H4 (cell line): ENCODE data around the gene OSMR. TPM values are rescaled to one million over a fixed set of nuclear protein-coding genes. Genes with fewer than 3 reads are reported as not detected.
A peak's percentile ranks its signal among the peaks of the same experiment; 100 is the strongest.
"Not testable (repeated sequence)": the region's sequence is repeated elsewhere in the genome, so short reads cannot be mapped to it uniquely, and the experiment has no call there.

Experiments
- DNase-seq: peaks from one replicate; pipeline ENCODE4 v3.0.0-alpha.2; 2015; ENCODE audit warnings: low spot score
- total RNA-seq: library from RNA; depleted of rRNA; stranded (reverse); fragments of >200 nt; shearing (Covaris generic); gene quantifications from 2 replicates; pipeline ENCODE4 v1.2.3, GENCODE V29; 2014

Gene OSMR
- total RNA-seq, 1 experiment from 2014 or later = 92.0 TPM

- DNase-seq = no peak
Observed at GRCh38 chr5:38831117-38831516, 14.7 kb upstream of the OSMR start.

- DNase-seq = no peak
Observed at GRCh38 chr5:38831909-38832308, 13.9 kb upstream of the OSMR start.

- DNase-seq = no peak
Observed at GRCh38 chr5:38832810-38833209, 13.0 kb upstream of the OSMR start.

GRCh38 chr5:38835887-38836286, 9.9 kb upstream of the OSMR start:
- no peak for DNase-seq

GRCh38 chr5:38837416-38837815, 8.4 kb upstream of the OSMR start:
- DNase-seq = no peak

GRCh38 chr5:38837932-38838331, 7.9 kb upstream of the OSMR start:
- no peak for DNase-seq

- DNase-seq = no peak
Observed at GRCh38 chr5:38843665-38844064, 2.1 kb upstream of the OSMR start.

GRCh38 chr5:38846379-38847011, 683 bp downstream of the OSMR start:
- DNase-seq = peak; percentile 25

- peak; percentile 38 for DNase-seq
Observed at GRCh38 chr5:38847559-38848347, 1.9 kb downstream of the OSMR start.

- DNase-seq = no peak
Observed at GRCh38 chr5:38848637-38849036, 2.8 kb downstream of the OSMR start.

- not testable (repeated sequence) for DNase-seq
Observed at GRCh38 chr5:38851640-38852039, 5.8 kb downstream of the OSMR start.

- peak; percentile 87 for DNase-seq
Observed at GRCh38 chr5:38853753-38854470, 8.1 kb downstream of the OSMR start.

GRCh38 chr5:38854907-38855306, 9.1 kb downstream of the OSMR start:
- no peak for DNase-seq

- no peak for DNase-seq
Observed at GRCh38 chr5:38856660-38857059, 10.8 kb downstream of the OSMR start.

GRCh38 chr5:38858839-38859238, 13.0 kb downstream of the OSMR start:
- DNase-seq = no peak

GRCh38 chr5:38861986-38862770, 16.4 kb downstream of the OSMR start:
- DNase-seq = not testable (repeated sequence)

- no peak for DNase-seq
Observed at GRCh38 chr5:38866362-38867031, 20.7 kb downstream of the OSMR start.

GRCh38 chr5:38867032-38867398, 21.2 kb downstream of the OSMR start:
- no peak for DNase-seq

- no peak for DNase-seq
Observed at GRCh38 chr5:38867416-38867815, 21.6 kb downstream of the OSMR start.

- no peak for DNase-seq
Observed at GRCh38 chr5:38870595-38870994, 24.8 kb downstream of the OSMR start.

- no peak for DNase-seq
Observed at GRCh38 chr5:38871058-38871605, 25.3 kb downstream of the OSMR start.
